HCT116 (cell line): ENCODE measurements around the gene TTF2. TPM values are rescaled to one million over a fixed set of nuclear protein-coding genes. Genes with fewer than 3 reads are reported as not detected.

ENCODE experiments used
- ATAC-seq: fragments of 200-7000 bp; cut with Tn5 transposase; 2 replicates; pipeline ENCODE4 v1.9.1; 2020; ENCODE audit warnings: mild to moderate bottlenecking, moderate library complexity
- BruUV-seq: library from RNA; stranded (reverse); fragments of 400-500 nt; replicated peaks from 2 replicates; lab custom pipeline; 2021; lab: Mats Ljungman, UMichigan
- CTCF ChIA-PET: fragments of 300-600 bp; sonication (Branson Sonifier 250); formaldehyde crosslinking; loops from one replicate; lab custom pipeline; 2021; ENCODE audit warnings: antibody characterized with exemption; lab: Charles Lee
- POLR2A ChIA-PET: fragments of 300-600, 350-600 bp; sonication (Branson Sonifier 250); formaldehyde crosslinking; loops from one replicate; lab custom pipeline; 2021; ENCODE audit warnings: antibody characterized with exemption; lab: Charles Lee
- RAD21 ChIA-PET, 2 experiments: fragments of 300-600 bp; sonication (Branson Sonifier 250); formaldehyde crosslinking; loops; one replicate each; lab custom pipeline; 2023; ENCODE audit warnings: low total read pairs in 2 of 2; ENCODE audit not compliant: uncharacterized antibody in 2 of 2, unreplicated experiment in 2 of 2, low non-redundant PET in 1 of 2; lab: Charles Lee
- DNase-seq: peaks from one replicate; pipeline ENCODE4 v3.0.0-alpha.2; 2010; ENCODE audit warnings: low read depth, low spot score
- H2AFZ ChIP-seq: fragments of 200-600 bp; shearing (Covaris generic), sonication (generic); 2 replicates; pipeline ENCODE4 v1.6.1; 2017; ENCODE audit warnings: low read depth, mixed run types, mixed read lengths, antibody characterized with exemption, low read length; ENCODE audit not compliant: poor library complexity, severe bottlenecking
- H3K27ac ChIP-seq: 2 replicates; pipeline ENCODE4 v1.5.1; 2012; ENCODE audit warnings: low read depth, low read length
- H3K27me3 ChIP-seq: fragments of 200-600 bp; sonication (generic); 2 replicates; pipeline ENCODE4 v1.6.1; 2016; ENCODE audit warnings: mixed run types, low read length, mixed read lengths; ENCODE audit not compliant: insufficient read depth
- H3K36me3 ChIP-seq, 2 experiments: fragments of 200-500 bp in 1 of 2; fragments of 200-600 bp in 1 of 2; sonication (Bioruptor generic) in 1 of 2; sonication (generic) in 1 of 2; 2 replicates each; pipeline versions ENCODE4 v1.5.1 to v1.6.1; 2014 to 2016; ENCODE audit warnings: low read length in 2 of 2, inconsistent platforms in 1 of 2, mixed read lengths in 1 of 2, mixed run types in 1 of 2; ENCODE audit not compliant: insufficient read depth in 2 of 2, control insufficient read depth in 1 of 2
- H3K4me1 ChIP-seq, 2 experiments: fragments of 200-600 bp in 1 of 2; sonication (generic) in 1 of 2; 2 replicates each; pipeline versions ENCODE4 v1.5.1 to v1.6.1; 2012 to 2017; ENCODE audit warnings: low read length in 2 of 2, inconsistent platforms in 1 of 2, mild to moderate bottlenecking in 1 of 2, mixed read lengths in 1 of 2, mixed run types in 1 of 2, moderate library complexity in 1 of 2; ENCODE audit not compliant: insufficient read depth in 2 of 2, control insufficient read depth in 1 of 2
- H3K4me2 ChIP-seq: fragments of 200-600 bp; sonication (generic); 2 replicates; pipeline ENCODE4 v1.6.1; 2017; ENCODE audit warnings: mixed run types, low read length, mixed read lengths
- H3K4me3 ChIP-seq, 2 experiments: fragments of 200-600 bp in 1 of 2; sonication (generic) in 1 of 2; replicated peaks in 1 of 2; 2 replicates each; pipeline ENCODE4 v1.5.1; 2011 to 2016; ENCODE audit warnings: low read length in 2 of 2, control low read depth in 1 of 2, low read depth in 1 of 2, mild to moderate bottlenecking in 1 of 2, mixed read lengths in 1 of 2, mixed run types in 1 of 2
- H3K79me2 ChIP-seq: fragments of 200-600 bp; sonication (generic); 2 replicates; pipeline ENCODE4 v1.6.1; 2017; ENCODE audit warnings: mild to moderate bottlenecking, mixed run types, low read length, moderate library complexity, mixed read lengths; ENCODE audit not compliant: insufficient read depth
- H3K9ac ChIP-seq: fragments of 200-600 bp; sonication (generic); 2 replicates; pipeline ENCODE4 v1.6.1; 2016; ENCODE audit warnings: low read length, mixed read lengths
- H3K9me2 ChIP-seq: fragments of 200-600 bp; sonication (generic), shearing (Covaris generic); 2 replicates; pipeline ENCODE4 v1.6.1; 2017; ENCODE audit warnings: mixed run types, mild to moderate bottlenecking, moderate library complexity; ENCODE audit not compliant: insufficient read depth
- H3K9me3 ChIP-seq, 2 experiments: fragments of 200-500 bp in 1 of 2; fragments of 200-600 bp in 1 of 2; sonication (Bioruptor generic) in 1 of 2; sonication (generic) in 1 of 2; 2 replicates each; pipeline ENCODE4 v1.6.1; 2014 to 2017; ENCODE audit warnings: low read length in 2 of 2, mixed read lengths in 2 of 2, inconsistent platforms in 1 of 2, low read depth in 1 of 2, mild to moderate bottlenecking in 1 of 2, mixed run types in 1 of 2, moderate library complexity in 1 of 2; ENCODE audit not compliant: control insufficient read depth in 1 of 2, insufficient read depth in 1 of 2
- H4K20me1 ChIP-seq: fragments of 200-600 bp; sonication (generic), shearing (Covaris generic); 2 replicates; pipeline ENCODE4 v1.6.1; 2017; ENCODE audit warnings: mixed run types, mild to moderate bottlenecking, moderate library complexity; ENCODE audit not compliant: insufficient read depth
- ATF3 ChIP-seq: IDR thresholded peaks from 2 replicates; pipeline ENCODE4 v1.6.1; 2012
- CBX3 ChIP-seq: IDR thresholded peaks from 2 replicates; pipeline ENCODE4 v1.6.1; 2012; ENCODE audit warnings: low read depth
- CEBPB ChIP-seq: IDR thresholded peaks from 2 replicates; pipeline ENCODE4 v1.6.1; 2012; ENCODE audit warnings: low read depth
- CTCF ChIP-seq, 3 experiments: fragments of 200-600 bp in 1 of 3; sonication (generic) in 1 of 3; IDR thresholded peaks in 2 of 3; conservative IDR thresholded peaks in 1 of 3; 2 replicates each; pipeline ENCODE4 v1.5.1; 2012 to 2017; ENCODE audit warnings: low read depth in 2 of 3, low read length in 2 of 3, antibody characterized with exemption in 1 of 3, borderline replicate concordance in 1 of 3, control low read depth in 1 of 3, mild to moderate bottlenecking in 1 of 3, mixed read lengths in 1 of 3, mixed run types in 1 of 3, moderate library complexity in 1 of 3; ENCODE audit not compliant: insufficient read depth in 1 of 3
- ELF1 ChIP-seq: IDR thresholded peaks from 2 replicates; pipeline ENCODE4 v1.6.1; 2012; ENCODE audit warnings: low read depth, borderline replicate concordance
- EZH2 ChIP-seq: fragments of 200-600 bp; sonication (generic); IDR thresholded peaks from 2 replicates; pipeline ENCODE4 v1.6.1; 2017; ENCODE audit warnings: antibody characterized with exemption, mixed run types
- FOSL1 ChIP-seq: IDR thresholded peaks from 2 replicates; pipeline ENCODE4 v1.6.1; 2012; ENCODE audit warnings: low read depth
- POLR2A ChIP-seq: IDR thresholded peaks from 2 replicates; pipeline ENCODE4 v1.7.0; 2011; ENCODE audit warnings: borderline replicate concordance; ENCODE audit not compliant: insufficient read depth, insufficient read length; ENCODE audit errors: extremely low read depth
- RAD21 ChIP-seq: IDR thresholded peaks from 2 replicates; pipeline ENCODE4 v1.6.1; 2012; ENCODE audit warnings: low read depth, mild to moderate bottlenecking
- SIN3A ChIP-seq: IDR thresholded peaks from 2 replicates; pipeline ENCODE4 v1.6.1; 2012; ENCODE audit warnings: low read depth
- SRF ChIP-seq: IDR thresholded peaks from 2 replicates; pipeline ENCODE4 v1.6.1; 2012; ENCODE audit warnings: low read depth
- TCF7L2 ChIP-seq: IDR thresholded peaks from 2 replicates; pipeline ENCODE4 v1.7.0; 2011; ENCODE audit warnings: borderline replicate concordance, inconsistent platforms; ENCODE audit not compliant: insufficient read depth, insufficient read length; ENCODE audit errors: extremely low read depth
- YY1 ChIP-seq: IDR thresholded peaks from 2 replicates; pipeline ENCODE4 v1.6.1; 2011; ENCODE audit warnings: low read length, low read depth, moderate library complexity, mild to moderate bottlenecking; ENCODE audit not compliant: insufficient replicate concordance; ENCODE audit errors: extremely low read depth
- ZBTB33 ChIP-seq: IDR thresholded peaks from 2 replicates; pipeline ENCODE4 v1.6.1; 2011; ENCODE audit warnings: mild to moderate bottlenecking, low read length, moderate library complexity; ENCODE audit not compliant: insufficient replicate concordance; ENCODE audit errors: extremely low read depth
- ZFX ChIP-seq: fragments of 450-650 bp; IDR thresholded peaks from 2 replicates; pipeline ENCODE4 v1.6.1; 2017
- ZNF274 ChIP-seq: fragments of 200-500 bp; sonication (Bioruptor generic); IDR thresholded peaks from 2 replicates; pipeline ENCODE4 v1.6.1; 2014; ENCODE audit warnings: mild to moderate bottlenecking, low read depth, low read length, inconsistent platforms
- intact Hi-C: fragments of 100-400 bp; cut with micrococcal nuclease; formaldehyde crosslinking; loops from 2 replicates; pipeline ENCODE4 v1.10.0; 2022
- total RNA-seq: library from RNA; stranded (reverse); gene quantifications from one replicate; pipeline ENCODE4 v1.2.1, GENCODE V29; 2021; ENCODE audit not compliant: unreplicated experiment

The TTF2 gene
- total RNA-seq, 1 experiment from 2014 or later, result 60.3 TPM

- TF ChIP-seq ATF3, result no peak
- TF ChIP-seq ZBTB33, result no peak
These were observed 6.1 kb upstream of the TTF2 start (continued) for GRCh38 chr1:117054068-117054467.

- H3K27ac ChIP-seq, result peak overlapping the region; percentile 85; the same call in 1 of the 2 replicates
- H3K9me3 ChIP-seq, result no peaks in the 10 kb centered on the region
- intact Hi-C loops, result loop anchor here (5.0 to 10.0 kb wide), 4 partner anchors 337 to 914 kb away; no protein-coding TSS in a partner anchor
- ChIA-PET POLR2A (interaction anchor here (2.7 kb wide), 1 partner anchor 13 kb away, joined by 9 read pairs; no protein-coding TSS in a partner anchor), CTCF (interaction anchor here (1.5 to 2.6 kb wide), 3 partner anchors 70 to 321 kb away, joined by 5 to 28 read pairs (median 7); no protein-coding TSS in a partner anchor), RAD21 (no interaction called here)
- no peak for TF ChIP-seq TCF7L2
- no peak for TF ChIP-seq FOSL1
- no peak for TF ChIP-seq ZFX
- TF ChIP-seq SIN3A, result no peak
- no peak for TF ChIP-seq ZNF274
- TF ChIP-seq CTCF (IDR thresholded peaks at IDR 0.05 in 2 of 3, conservative IDR thresholded peaks at IDR 0.05 in 1 of 3; ENCODE audit: borderline replicate concordance in 1 of 3, insufficient read depth in 1 of 3, low read depth in 2 of 3, low read length in 2 of 3), result no peak
- no peak for TF ChIP-seq SRF
- no peak for TF ChIP-seq EZH2
- TF ChIP-seq YY1, result no peak
- no peak for TF ChIP-seq RAD21
- TF ChIP-seq CBX3, result no peak
- TF ChIP-seq POLR2A, result no peak
- TF ChIP-seq ATF3, result no peak
- no peak for TF ChIP-seq CEBPB
- no peak for TF ChIP-seq ELF1
- H3K4me1 ChIP-seq, result peaks cover 4 to 15% of the 10 kb centered on the region in 2 experiments; a peak in 3 of 4 replicates
- peak overlapping the region; percentile 86 for H3K4me2 ChIP-seq
- H3K27me3 ChIP-seq, result no peaks in the 10 kb centered on the region
- H3K36me3 ChIP-seq, result peaks cover 0 to 1% of the 10 kb centered on the region in 2 experiments; a peak in 1 of 4 replicates
- H2AFZ ChIP-seq, result peak overlapping the region; percentile 8
- H4K20me1 ChIP-seq, result no peaks in the 10 kb centered on the region
- H3K9me2 ChIP-seq, result no peaks in the 10 kb centered on the region
- H3K9ac ChIP-seq, result peak overlapping the region; percentile 89
- DNase-seq (no peak), ATAC-seq (no peak)
- H3K4me3 ChIP-seq, result peak overlapping the region; percentile 90 to 95
- peaks cover 38% of the 10 kb centered on the region for H3K79me2 ChIP-seq
- BruUV-seq, result TSS peak; percentile 87
These were observed 1.3 kb upstream of the TTF2 start for GRCh38 chr1:117058810-117059209.
